H1 (cell line): ENCODE results near the gene PRRC1. TPM values are rescaled to one million over a fixed set of nuclear protein-coding genes. Genes with fewer than 3 reads are reported as not detected.

Experiments
- ATF3 ChIP-seq: IDR thresholded peaks from 2 replicates; pipeline ENCODE4 v1.6.1; 2011; ENCODE audit warnings: low read depth, mild to moderate bottlenecking, low read length; ENCODE audit not compliant: insufficient read depth
- BCL11A ChIP-seq, 2 experiments: IDR thresholded peaks; one replicate each; pipeline ENCODE4 v1.6.1; 2011; ENCODE audit warnings: low read depth in 2 of 2, low read length in 2 of 2, mild to moderate bottlenecking in 2 of 2
- CHD7 ChIP-seq: fragments of 300-600 bp; sonication (generic); IDR thresholded peaks from 2 replicates; pipeline ENCODE4 v1.7.1; 2012; ENCODE audit warnings: low read length, moderate library complexity, mild to moderate bottlenecking, inconsistent platforms; ENCODE audit not compliant: insufficient replicate concordance
- KDM1A ChIP-seq: fragments of 200-600, 300-600 bp; sonication (generic); IDR thresholded peaks from 2 replicates; pipeline ENCODE4 v1.7.1; 2016; ENCODE audit warnings: mild to moderate bottlenecking, low read length, borderline replicate concordance
- MAFK ChIP-seq: IDR thresholded peaks from 2 replicates; pipeline ENCODE4 v1.6.1; 2012; ENCODE audit warnings: low read depth, mild to moderate bottlenecking, improper control_type of control experiment, low read length
- POLR2A ChIP-seq, 2 experiments: IDR thresholded peaks; 1 replicate in 1 of 2; 2 replicates in 1 of 2; pipeline ENCODE4 v1.6.1; 2011; ENCODE audit warnings: low read depth in 2 of 2, low read length in 2 of 2, mild to moderate bottlenecking in 2 of 2; ENCODE audit errors: control extremely low read depth in 1 of 2
- RAD21 ChIP-seq, 2 experiments: IDR thresholded peaks in 1 of 2; conservative IDR thresholded peaks in 1 of 2; 2 replicates each; pipeline ENCODE4 v1.6.1; 2011; ENCODE audit warnings: low read depth in 2 of 2, low read length in 2 of 2, improper control_type of control experiment in 1 of 2, inconsistent platforms in 1 of 2, mild to moderate bottlenecking in 1 of 2, moderate library complexity in 1 of 2
- SP4 ChIP-seq: IDR thresholded peaks from 2 replicates; pipeline ENCODE4 v1.6.1; 2012; ENCODE audit warnings: low read length, inconsistent platforms
- SRF ChIP-seq: IDR thresholded peaks from 2 replicates; pipeline ENCODE4 v1.6.1; 2011; ENCODE audit warnings: mild to moderate bottlenecking, low read depth, low read length, moderate library complexity
- TBP ChIP-seq: IDR thresholded peaks from 2 replicates; pipeline ENCODE4 v1.6.1; 2011; ENCODE audit warnings: low read depth, low read length, improper control_type of control experiment
- ZNF274 ChIP-seq: IDR thresholded peaks from 2 replicates; pipeline ENCODE4 v1.7.0; 2012; ENCODE audit warnings: low read length, borderline replicate concordance; ENCODE audit errors: extremely low read depth
- polyA plus RNA-seq, 7 experiments: library from polyadenylated mRNA; depleted of rRNA in 3 of 7; stranded (reverse) in 5 of 7; unstranded in 2 of 7; fragments of >200 nt in 5 of 7; fragments of 200-250 nt in 2 of 7; gene quantifications; 1 replicate in 5 of 7; 2 replicates in 1 of 7; 4 replicates in 1 of 7; pipeline versions ENCODE4 v1.2.1 to v1.2.3, GENCODE V29; 2011 to 2013; ENCODE audit warnings: missing spikeins in 2 of 7, mixed read lengths in 2 of 7
- total RNA-seq: library from RNA; stranded (reverse); fragmentation: NEBNext Ultra II Directional; extraction: Animal tissue kit (Norgen Biotek cat#: 25700); gene quantifications from 2 replicates; pipeline ENCODE4 v1.2.1, GENCODE V29; 2021

The PRRC1 gene
- total and polyA plus RNA-seq, 2 of the 8 experiments (the other 6 are each of a cell fraction or from before 2014, with no cell fraction given) = 54.6 to 78.6 TPM

DNA sequence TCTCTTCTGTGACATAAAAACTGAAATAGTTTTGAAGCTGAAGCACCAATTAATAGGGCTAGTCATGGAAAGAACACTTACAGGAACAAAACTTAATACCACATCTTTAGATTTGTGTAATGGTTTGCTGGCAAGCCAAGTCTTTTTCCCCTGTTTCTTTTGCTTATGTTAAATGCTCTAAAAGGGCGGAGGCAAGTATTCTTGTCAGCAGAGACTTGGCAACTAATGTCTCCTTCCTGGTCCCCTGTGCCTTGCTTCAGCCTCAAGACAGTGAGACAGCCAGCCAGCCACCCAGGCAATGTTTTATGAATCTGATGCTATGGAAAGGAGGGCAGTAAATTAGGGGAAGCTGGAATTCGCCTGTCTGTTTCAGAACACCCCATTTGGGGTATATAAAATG is 45.7 kb downstream of the PRRC1 start (continued):
- TF ChIP-seq CHD7 = no peak
- no peak for TF ChIP-seq RAD21 (IDR thresholded peaks at IDR 0.05 in 1 of 2, conservative IDR thresholded peaks at IDR 0.05 in 1 of 2; ENCODE audit: low read depth in 2 of 2, low read length in 2 of 2)
- no peak for TF ChIP-seq TBP
- TF ChIP-seq KDM1A = no peak
- no peak for TF ChIP-seq MAFK
- TF ChIP-seq ATF3 = no peak
- no peak for TF ChIP-seq ZNF274
- TF ChIP-seq POLR2A (IDR thresholded peaks at IDR 0.05; ENCODE audit: control extremely low read depth in 1 of 2, low read depth in 2 of 2, low read length in 2 of 2) = no peak
- TF ChIP-seq SRF = no peak
- no peak for TF ChIP-seq SP4
- no peak for TF ChIP-seq BCL11A (IDR thresholded peaks at IDR 0.05; ENCODE audit: low read depth in 2 of 2, low read length in 2 of 2)
